Renal pelvis (tissue), 4 donors: ENCODE measurements around the gene ANKRD44. TPM values are rescaled to one million over a fixed set of nuclear protein-coding genes. Genes with fewer than 3 reads are reported as not detected.
A peak's percentile ranks its signal among the peaks of the same experiment; 100 is the strongest.

Source experiments
- DNase-seq: peaks from one replicate; pipeline ENCODE4 v3.0.0-alpha.2; 2013
- polyA plus RNA-seq, 3 donors: library from polyadenylated mRNA; unstranded; fragments of 120-200 nt; gene quantifications; one replicate each; pipeline ENCODE4 v1.2.1, GENCODE V29; 2013; ENCODE audit not compliant: insufficient read length in 3 of 3

ANKRD44 gene
- polyA plus RNA-seq, 3 donors, result 8.8 to 13.3 (median 12.6) TPM

GRCh38 chr2:196989496-196989895, 321.1 kb downstream of the ANKRD44 start:
- DNase-seq, result no peak

GRCh38 chr2:196988639-196989038, 321.9 kb downstream of the ANKRD44 start:
- no peak for DNase-seq

GRCh38 chr2:196987649-196988364, 322.8 kb downstream of the ANKRD44 start:
- DNase-seq, result peak; percentile 21

GRCh38 chr2:196987298-196987648, 323.3 kb downstream of the ANKRD44 start:
- no peak for DNase-seq

GRCh38 chr2:196985511-196986183, 324.9 kb downstream of the ANKRD44 start:
- no peak for DNase-seq

- DNase-seq, result no peak
These were observed 325.7 kb downstream of the ANKRD44 start for GRCh38 chr2:196984903-196985302.

GRCh38 chr2:196983934-196984333, 326.6 kb downstream of the ANKRD44 start:
- no peak for DNase-seq

GRCh38 chr2:196980473-196980872, 330.1 kb downstream of the ANKRD44 start:
- DNase-seq, result no peak

GRCh38 chr2:196980001-196980400, 330.6 kb downstream of the ANKRD44 start:
- DNase-seq, result no peak

- DNase-seq, result no peak
These were observed 333.1 kb downstream of the ANKRD44 start for GRCh38 chr2:196977507-196977906.

- no peak for DNase-seq
These were observed 335.6 kb downstream of the ANKRD44 start for GRCh38 chr2:196974970-196975369.

GRCh38 chr2:196971574-196972279, 338.9 kb downstream of the ANKRD44 start:
- no peak for DNase-seq

GRCh38 chr2:196970099-196970498, 340.5 kb downstream of the ANKRD44 start:
- no peak for DNase-seq

GRCh38 chr2:196968516-196968915, 342.1 kb downstream of the ANKRD44 start:
- no peak for DNase-seq

GRCh38 chr2:196967775-196968174, 342.8 kb downstream of the ANKRD44 start:
- DNase-seq, result no peak

GRCh38 chr2:196967116-196967515, 343.5 kb downstream of the ANKRD44 start:
- DNase-seq, result peak; percentile 48

- no peak for DNase-seq
These were observed 344.5 kb downstream of the ANKRD44 start for GRCh38 chr2:196966061-196966460.

- no peak for DNase-seq
These were observed 344.9 kb downstream of the ANKRD44 start for GRCh38 chr2:196965651-196966050.

- no peak for DNase-seq
These were observed 346.6 kb downstream of the ANKRD44 start for GRCh38 chr2:196963961-196964360.

GRCh38 chr2:196963043-196963442, 347.5 kb downstream of the ANKRD44 start:
- DNase-seq, result no peak

GRCh38 chr2:196962325-196962724, 348.3 kb downstream of the ANKRD44 start:
- no peak for DNase-seq

- DNase-seq, result no peak
These were observed 348.7 kb downstream of the ANKRD44 start for GRCh38 chr2:196961889-196962288.

- DNase-seq, result no peak
These were observed 350.7 kb downstream of the ANKRD44 start for GRCh38 chr2:196959734-196960338.
